Naive thymus-derived CD4-positive, alpha-beta T cell (primary cell): ENCODE data around the gene POLR1G. TPM values are rescaled to one million over a fixed set of nuclear protein-coding genes. Genes with fewer than 3 reads are reported as not detected.

ENCODE experiments used
- ATAC-seq: fragments of 150-1000 bp; cut with Tn5 transposase; 2 replicates; pipeline ENCODE4 v1.10.0; 2021; ENCODE audit warnings: mild to moderate bottlenecking, moderate library complexity
- CTCF ChIA-PET: fragments of 350-600 bp; sonication (Branson Sonifier 250); formaldehyde crosslinking; loops from one replicate; lab custom pipeline; 2021; ENCODE audit warnings: antibody characterized with exemption; lab: Charles Lee
- POLR2A ChIA-PET: fragments of 350-600 bp; sonication (Branson Sonifier 250); formaldehyde crosslinking; loops from one replicate; lab custom pipeline; 2021; ENCODE audit warnings: antibody characterized with exemption, inconsistent platforms; lab: Charles Lee
- DNase-seq, 9 donors: peaks; one replicate each; pipeline versions ENCODE4 v3.0.0 to v3.0.0-alpha.2; 2020 to 2022; ENCODE audit warnings: mixed read lengths in 1 of 9
- H3K27ac ChIP-seq: one replicate; pipeline ENCODE4 v1.7.0; 2013; ENCODE audit warnings: mild to moderate bottlenecking, low read depth, low read length, moderate library complexity
- H3K27me3 ChIP-seq, 2 donors: one replicate each; pipeline ENCODE4 v1.7.0; 2013; ENCODE audit warnings: low read length in 2 of 2, mild to moderate bottlenecking in 2 of 2, moderate library complexity in 2 of 2; ENCODE audit not compliant: control insufficient read depth in 2 of 2, insufficient read depth in 2 of 2
- H3K36me3 ChIP-seq, 3 experiments: 1 replicate in 2 of 3; 2 replicates in 1 of 3; pipeline ENCODE4 v1.7.0; 2013; ENCODE audit warnings: low read length in 3 of 3, mild to moderate bottlenecking in 3 of 3, moderate library complexity in 1 of 3; ENCODE audit not compliant: insufficient read depth in 3 of 3, control insufficient read depth in 2 of 3
- H3K4me1 ChIP-seq, 2 donors: one replicate each; pipeline ENCODE4 v1.7.0; 2013; ENCODE audit warnings: low read length in 2 of 2, mild to moderate bottlenecking in 2 of 2, moderate library complexity in 1 of 2; ENCODE audit not compliant: control insufficient read depth in 2 of 2, insufficient read depth in 2 of 2
- H3K4me3 ChIP-seq: 2 replicates; pipeline ENCODE4 v1.7.0; 2013; ENCODE audit warnings: mild to moderate bottlenecking, low read length
- H3K9me3 ChIP-seq, 3 experiments: 1 replicate in 2 of 3; 2 replicates in 1 of 3; pipeline ENCODE4 v1.7.0; 2013; ENCODE audit warnings: low read length in 3 of 3; ENCODE audit not compliant: control insufficient read depth in 2 of 3
- H3K27ac Mint-ChIP-seq, 9 donors: one replicate each; pipeline ENCODE4 v1.8.0; 2020 to 2022; ENCODE audit warnings: mixed read lengths in 9 of 9, mild to moderate bottlenecking in 8 of 9, moderate library complexity in 5 of 9, inconsistent platforms in 2 of 9
- H3K27me3 Mint-ChIP-seq, 5 donors: one replicate each; pipeline ENCODE4 v1.8.0; 2021 to 2022; ENCODE audit warnings: mixed read lengths in 5 of 5, mild to moderate bottlenecking in 1 of 5
- H3K36me3 Mint-ChIP-seq, 5 donors: one replicate each; pipeline ENCODE4 v1.8.0; 2020 to 2022; ENCODE audit warnings: mixed read lengths in 5 of 5, mild to moderate bottlenecking in 3 of 5, inconsistent platforms in 1 of 5
- H3K4me1 Mint-ChIP-seq, 7 donors: one replicate each; pipeline ENCODE4 v1.8.0; 2020 to 2022; ENCODE audit warnings: mixed read lengths in 7 of 7, mild to moderate bottlenecking in 3 of 7, inconsistent platforms in 1 of 7
- H3K4me3 Mint-ChIP-seq, 10 donors: one replicate each; pipeline ENCODE4 v1.8.0; 2020 to 2022; ENCODE audit warnings: mild to moderate bottlenecking in 10 of 10, mixed read lengths in 10 of 10, moderate library complexity in 6 of 10, inconsistent platforms in 2 of 10
- H3K9me3 Mint-ChIP-seq, 11 donors: one replicate each; pipeline ENCODE4 v1.8.0; 2020 to 2022; ENCODE audit warnings: mixed read lengths in 11 of 11, mild to moderate bottlenecking in 4 of 11, inconsistent platforms in 1 of 11, moderate library complexity in 1 of 11
- intact Hi-C, 2 donors: fragments of 100-400 bp; cut with micrococcal nuclease; formaldehyde crosslinking; loops; one replicate each; pipeline ENCODE4 v1.15.1; 2023
- polyA plus RNA-seq, 2 donors: library from polyadenylated mRNA; unstranded; fragments of 300-500 nt; fragmentation: Illumina TruSeq; gene quantifications; one replicate each; pipeline ENCODE4 v1.2.3, GENCODE V29; 2021
- total RNA-seq, 6 experiments: library from RNA in 5 of 6; stranded (reverse) in 5 of 6; gene quantifications; 1 replicate in 5 of 6; 2 replicates in 1 of 6; pipeline ENCODE4 v1.2.3 and lab custom pipeline; 2021 to 2026

POLR1G gene
- total and polyA plus RNA-seq, 7 experiments from 2014 or later = 0.45 to 8.2 (median 4.8) TPM

DNA sequence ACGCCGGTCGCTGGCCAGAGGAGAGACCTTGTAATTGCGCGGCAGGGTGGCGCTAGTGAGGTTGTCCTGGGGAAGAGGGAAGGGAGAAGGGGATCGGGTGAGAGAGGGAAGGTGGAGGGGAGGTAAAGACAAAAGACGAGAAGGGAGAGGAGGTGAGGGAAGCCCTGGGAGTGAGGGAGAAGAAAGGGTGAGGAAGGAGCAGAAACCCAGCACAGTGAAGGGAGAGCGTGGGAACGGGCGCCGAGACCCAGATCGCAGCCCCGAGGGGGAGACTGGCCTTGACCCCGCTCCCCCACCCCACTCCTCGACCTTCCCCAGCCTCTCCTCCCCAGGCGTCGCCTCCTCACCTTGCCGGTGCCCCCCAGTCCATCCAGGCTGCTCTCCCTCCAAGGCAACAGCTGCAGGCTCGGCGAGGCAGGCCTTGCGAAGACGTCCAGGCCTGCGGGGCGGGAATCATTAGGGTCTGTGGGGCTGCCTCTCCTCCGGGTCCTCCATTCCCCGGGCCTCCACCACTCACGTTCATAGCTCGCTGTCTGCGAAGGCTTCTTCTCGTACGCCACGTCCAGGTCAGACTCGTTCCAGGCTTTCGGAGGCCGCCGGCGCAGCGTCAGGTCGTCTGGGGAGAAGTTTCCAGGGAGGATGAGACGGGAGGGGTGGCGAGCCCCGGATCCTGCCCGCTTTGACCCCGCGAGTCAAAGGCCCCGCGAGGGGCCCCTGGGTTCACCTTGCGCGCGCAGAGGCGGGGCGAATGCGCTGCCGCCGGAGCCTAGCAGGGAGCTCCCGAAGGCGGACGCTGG, 10.4 kb upstream of the POLR1G start:
- no peaks in the 10 kb centered on the region for H3K9me3 ChIP-seq
- Mint-ChIP-seq H3K4me3 (no peak overlapping the region), H3K9me3 (no peaks in the 10 kb centered on the region), H3K36me3 (peaks cover 0 to 18% (median 0%) of the 10 kb centered on the region in 5 donors), H3K27me3 (peaks cover 17 to 30% (median 20%) of the 10 kb centered on the region in 5 donors), H3K4me1 (peaks cover 0 to 16% (median 7%) of the 10 kb centered on the region in 7 donors), H3K27ac (no peak overlapping the region)
- intact Hi-C loops = no loop called here
- peaks cover 0 to 5% of the 10 kb centered on the region in 2 donors for H3K27me3 ChIP-seq
- no peak for DNase-seq
- ChIA-PET POLR2A (no interaction called here), CTCF (no interaction called here)
- ATAC-seq = no peak
- H3K27ac ChIP-seq = no peak overlapping the region
- peaks cover 0 to 4% of the 10 kb centered on the region in 2 donors for H3K4me1 ChIP-seq
- H3K4me3 ChIP-seq = no peak overlapping the region
- no peaks in the 10 kb centered on the region for H3K36me3 ChIP-seq

- H3K27me3 ChIP-seq = peaks cover 10 to 23% of the 10 kb centered on the region in 2 donors
- no peaks in the 10 kb centered on the region for H3K36me3 ChIP-seq
- no peak for ATAC-seq
- CTCF ChIA-PET = interaction anchor here (0.6 kb wide), 1 partner anchor 299 kb away, joined by 3 read pairs; no protein-coding TSS in a partner anchor
- POLR2A ChIA-PET = no interaction called here
- no peak for DNase-seq
- Mint-ChIP-seq H3K9me3 (no peaks in the 10 kb centered on the region), H3K4me1 (peaks cover 7 to 35% (median 17%) of the 10 kb centered on the region in 7 donors), H3K27me3 (peaks cover 37 to 44% (median 43%) of the 10 kb centered on the region in 5 donors), H3K4me3 (no peak overlapping the region), H3K36me3 (peaks cover 0 to 20% (median 0%) of the 10 kb centered on the region in 5 donors), H3K27ac (no peak overlapping the region)
- H3K4me1 ChIP-seq = peaks cover 10 to 12% of the 10 kb centered on the region in 2 donors
- intact Hi-C loops = loop anchor here in 1 of 2 donors (10.0 kb wide), 1 partner anchor 595 kb away; the partner anchor contains the start of gene CCDC61
- no peak overlapping the region for H3K27ac ChIP-seq
- no peak overlapping the region for H3K4me3 ChIP-seq
- no peaks in the 10 kb centered on the region for H3K9me3 ChIP-seq
Observed at GRCh38 chr19:45400192-45400591, 6.3 kb upstream of the POLR1G start.

DNA sequence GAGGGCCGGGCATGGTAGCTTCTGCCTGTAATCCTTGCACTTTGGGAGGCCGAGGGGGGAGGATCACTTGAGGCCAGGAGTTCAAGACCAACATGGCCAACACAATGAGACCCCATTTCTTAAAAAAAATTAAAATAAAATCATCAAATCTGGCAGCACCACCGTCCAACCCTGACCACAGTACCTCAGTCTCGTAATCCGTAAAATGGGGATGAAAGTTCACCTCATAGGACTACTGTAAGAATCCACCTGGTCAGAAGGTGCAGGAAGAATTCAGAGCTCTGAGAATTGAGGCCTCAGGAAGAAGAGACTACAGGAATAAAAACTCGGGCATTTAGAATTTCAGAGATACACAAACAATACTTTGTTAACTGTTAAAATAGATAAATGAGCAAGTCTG, 4.6 kb upstream of the POLR1G start:
- H3K36me3 Mint-ChIP-seq = peaks cover 0 to 14% (median 0%) of the 10 kb centered on the region in 5 donors
- POLR2A ChIA-PET = interaction anchor here (0.6 to 1.7 kb wide), 4 partner anchors 30 to 1840 kb away, joined by 3 to 7 read pairs (median 4); no protein-coding TSS in a partner anchor
- Histone ChIP-seq H3K4me3 (no peak overlapping the region), H3K27ac (no peak overlapping the region), H3K4me1 (peaks cover 15 to 19% of the 10 kb centered on the region in 2 donors), H3K36me3 (no peaks in the 10 kb centered on the region), H3K27me3 (peaks cover 10 to 23% of the 10 kb centered on the region in 2 donors), H3K9me3 (no peaks in the 10 kb centered on the region)
- peaks cover 31 to 46% (median 39%) of the 10 kb centered on the region in 5 donors for H3K27me3 Mint-ChIP-seq
- ATAC-seq (no peak), DNase-seq (no peak)
- peak overlapping the region in 1 of 10 donors; percentile 23 for H3K4me3 Mint-ChIP-seq
- no peak overlapping the region for H3K27ac Mint-ChIP-seq
- no peaks in the 10 kb centered on the region for H3K9me3 Mint-ChIP-seq
- H3K4me1 Mint-ChIP-seq = peaks cover 20 to 47% (median 30%) of the 10 kb centered on the region in 7 donors
- CTCF ChIA-PET = interaction anchor here (0.6 to 1.5 kb wide), 2 partner anchors 10 to 77 kb away, joined by 4 to 5 read pairs; no protein-coding TSS in a partner anchor
- intact Hi-C loops = loop anchor here in 1 of 2 donors (10.0 kb wide), 1 partner anchor 593 kb away; the partner anchor contains the start of gene CCDC61

DNA sequence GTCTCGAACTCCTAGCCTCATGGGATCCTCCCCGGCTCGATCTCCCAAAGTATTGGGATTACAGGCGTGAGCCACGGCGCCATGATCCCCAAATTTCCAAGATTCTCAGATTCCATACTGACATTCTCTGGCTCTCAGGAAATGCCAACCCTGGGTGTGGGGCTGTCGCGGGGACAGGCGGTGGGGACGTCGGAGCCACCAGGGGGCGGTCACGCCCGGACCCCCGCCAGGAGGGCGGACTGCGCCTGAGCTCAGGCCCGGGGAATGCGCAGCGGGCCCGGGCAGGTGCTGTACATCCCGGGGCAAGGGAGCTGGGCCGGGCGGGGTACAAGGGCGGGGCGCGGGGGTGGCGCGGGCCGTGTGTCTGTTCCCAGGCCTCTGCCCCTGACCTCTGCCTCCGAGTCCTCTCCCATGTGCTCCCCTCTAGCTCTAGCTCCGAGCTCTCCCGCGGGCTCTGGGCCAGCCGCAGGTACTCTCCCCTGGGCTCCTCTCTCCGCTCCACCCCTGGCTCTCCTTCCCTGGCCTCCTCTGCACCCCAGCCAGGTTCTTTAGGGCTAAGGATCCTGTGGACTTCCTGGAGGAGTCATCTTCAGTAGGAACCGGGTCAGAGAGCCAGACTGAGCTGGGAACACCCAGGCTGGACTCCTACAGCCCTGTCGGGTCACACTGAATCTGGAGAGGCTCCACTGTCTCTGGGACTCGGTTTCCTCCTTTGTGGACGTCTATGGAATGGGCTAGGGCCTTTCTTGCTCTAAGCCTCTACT, 4.0 kb upstream of the POLR1G start:
- H3K36me3 Mint-ChIP-seq = peaks cover 0 to 11% (median 0%) of the 10 kb centered on the region in 5 donors
- no peak overlapping the region for H3K4me3 Mint-ChIP-seq

DNA sequence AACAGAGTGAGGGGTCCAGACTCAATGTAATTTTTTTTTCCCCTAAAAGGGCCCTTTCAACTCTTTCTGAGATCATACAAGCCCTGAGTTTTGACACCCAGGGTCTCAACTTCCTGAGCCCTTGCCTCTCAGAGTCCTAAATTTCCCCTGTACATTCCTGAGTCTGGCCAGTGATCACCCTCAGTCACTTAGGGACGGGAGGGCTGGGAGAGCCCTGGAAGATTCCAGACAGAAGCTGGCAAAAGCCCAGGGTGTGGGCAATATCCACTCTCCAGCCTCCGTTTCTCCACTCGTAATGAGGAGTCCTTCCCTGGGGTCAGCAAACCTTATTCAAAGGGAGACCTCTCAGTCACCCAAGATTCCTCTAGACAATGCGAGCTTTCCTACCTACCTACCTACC, 3.2 kb upstream of the POLR1G start:
- Histone ChIP-seq H3K4me3 (no peak overlapping the region), H3K4me1 (peaks cover 20 to 25% of the 10 kb centered on the region in 2 donors), H3K9me3 (no peaks in the 10 kb centered on the region), H3K27ac (no peak overlapping the region), H3K27me3 (peaks cover 10 to 23% of the 10 kb centered on the region in 2 donors), H3K36me3 (no peaks in the 10 kb centered on the region)
- Mint-ChIP-seq H3K9me3 (no peaks in the 10 kb centered on the region), H3K4me3 (peak overlapping the region in 5 of 10 donors; percentile 27 to 96 (median 91)), H3K27me3 (peaks cover 20 to 33% (median 27%) of the 10 kb centered on the region in 5 donors), H3K36me3 (peaks cover 0 to 7% (median 0%) of the 10 kb centered on the region in 5 donors), H3K27ac (no peak overlapping the region), H3K4me1 (peaks cover 20 to 49% (median 34%) of the 10 kb centered on the region in 7 donors)
- intact Hi-C loops = loop anchor here in 1 of 2 donors (10.0 kb wide), 1 partner anchor 592 kb away; the partner anchor contains the start of gene CCDC61
- CTCF ChIA-PET = interaction anchor here (0.9 kb wide), 1 partner anchor 82 kb away, joined by 4 read pairs; no protein-coding TSS in a partner anchor
- ATAC-seq (no peak), DNase-seq (no peak)
- POLR2A ChIA-PET = no interaction called here

More for the DNA sequence above, 4.0 kb upstream of the POLR1G start:
- H3K4me3 ChIP-seq = no peak overlapping the region
- DNase-seq (peak in 3 of 9 donors; percentile 26 to 46 (median 29)), ATAC-seq (no peak)
- peaks cover 10 to 23% of the 10 kb centered on the region in 2 donors for H3K27me3 ChIP-seq
- Mint-ChIP-seq H3K27me3 (peaks cover 25 to 40% (median 32%) of the 10 kb centered on the region in 5 donors), H3K27ac (no peak overlapping the region), H3K4me1 (peaks cover 20 to 47% (median 33%) of the 10 kb centered on the region in 7 donors), H3K9me3 (no peaks in the 10 kb centered on the region)
- ChIA-PET CTCF (interaction anchor here (0.6 to 1.5 kb wide), 3 partner anchors 9 to 82 kb away, joined by 4 to 5 read pairs (median 4); no protein-coding TSS in a partner anchor), POLR2A (interaction anchor here (0.7 to 1.7 kb wide), 3 partner anchors 31 to 1841 kb away, joined by 3 to 7 read pairs (median 4); no protein-coding TSS in a partner anchor)
- intact Hi-C loops = loop anchor here in 1 of 2 donors (10.0 kb wide), 1 partner anchor 592 kb away; the partner anchor contains the start of gene CCDC61
- H3K9me3 ChIP-seq = no peaks in the 10 kb centered on the region
- H3K4me1 ChIP-seq = peaks cover 20 to 25% of the 10 kb centered on the region in 2 donors
- no peak overlapping the region for H3K27ac ChIP-seq
- no peaks in the 10 kb centered on the region for H3K36me3 ChIP-seq
